ENCODE results near the gene TMIE. TPM values are rescaled to one million over a fixed set of nuclear protein-coding genes. Genes with fewer than 3 reads are reported as not detected.

The TMIE gene
- total and polyA plus RNA-seq, 2 of the 8 experiments (the other 6 are each of a cell fraction or from before 2014, with no cell fraction given), result 0.45 to 0.67 TPM

- Histone ChIP-seq H4K20me1 (replicated peaks in 1 of 2; ENCODE audit: control insufficient read depth in 1 of 2, insufficient read depth in 2 of 2, low read length in 2 of 2) (no peaks in the 10 kb centered on the region), H4K91ac (replicated peaks; ENCODE audit: insufficient read length, low read length) (no peak overlapping the region), H3K56ac (replicated peaks; ENCODE audit: insufficient read length, low read depth, low read length) (no peak overlapping the region), H3K23ac (ENCODE audit: insufficient read length) (no peak overlapping the region), H4K8ac (ENCODE audit: extremely low read depth, insufficient read depth, low read length) (no peak overlapping the region), H3K9me3 (ENCODE audit: insufficient read depth in 2 of 2, low read depth in 1 of 2, low read length in 1 of 2) (no peaks in the 10 kb centered on the region; a peak in 1 of 4 replicates), H3K27me3 (replicated peaks in 1 of 4; ENCODE audit: control insufficient read depth in 3 of 4, extremely low read depth in 1 of 4, insufficient read depth in 3 of 4, low read length in 3 of 4) (no peaks in the 10 kb centered on the region; a peak in 1 of 7 replicates), H3K79me1 (ENCODE audit: low read depth, low read length) (no peaks in the 10 kb centered on the region), H3K9ac (replicated peaks in 1 of 4; ENCODE audit: extremely low read depth in 1 of 4, low read depth in 3 of 4, low read length in 3 of 4) (no peak overlapping the region), H3K27ac (ENCODE audit: low read depth, low read length) (no peak overlapping the region), H2AK5ac (ENCODE audit: low read depth, low read length) (no peak overlapping the region), H3K4me1 (replicated peaks in 1 of 4; ENCODE audit: control insufficient read depth in 3 of 4, insufficient read depth in 4 of 4, low read length in 3 of 4) (no peaks in the 10 kb centered on the region; a peak in 1 of 7 replicates), H3K36me3 (ENCODE audit: control insufficient read depth in 2 of 4, insufficient read depth in 4 of 4, low read length in 3 of 4) (no peaks in the 10 kb centered on the region; a peak in 1 of 8 replicates), H3K79me2 (ENCODE audit: control insufficient read depth in 1 of 2, insufficient read depth in 2 of 2, low read length in 2 of 2) (no peaks in the 10 kb centered on the region), H3K4me2 (ENCODE audit: insufficient read depth in 1 of 2, low read depth in 2 of 2, low read length in 2 of 2) (no peak overlapping the region), H2AFZ (ENCODE audit: low read length) (no peak overlapping the region), H2BK120ac (replicated peaks; ENCODE audit: low read depth, low read length) (no peak overlapping the region), H2BK15ac (ENCODE audit: low read length) (no peak overlapping the region), H3K14ac (ENCODE audit: insufficient read length) (no peak overlapping the region), H2BK20ac (ENCODE audit: low read length) (no peak overlapping the region), H3K23me2 (ENCODE audit: low read depth, low read length) (no peaks in the 10 kb centered on the region), H2BK5ac (ENCODE audit: low read depth, low read length) (no peak overlapping the region), H3K4me3 (ENCODE audit: extremely low read depth in 1 of 4, insufficient read depth in 2 of 4, low read depth in 3 of 4, low read length in 4 of 4) (no peak overlapping the region), H4K5ac (ENCODE audit: insufficient read length, low read depth, low read length) (no peak overlapping the region), H3K18ac (ENCODE audit: extremely low read depth, low read length) (no peak overlapping the region), H2BK12ac (ENCODE audit: low read depth, low read length) (no peak overlapping the region), H3K4ac (replicated peaks; ENCODE audit: insufficient read length, low read depth, low read length) (no peak overlapping the region)
- TF ChIP-seq SIN3A (conservative IDR thresholded peaks at IDR 0.05 in 1 of 2, IDR thresholded peaks at IDR 0.05 in 1 of 2; ENCODE audit: low read depth in 1 of 2, low read length in 2 of 2) (no peak), JUND (IDR thresholded peaks at IDR 0.05; ENCODE audit: low read length) (no peak), SUZ12 (IDR thresholded peaks at IDR 0.05; ENCODE audit: low read length) (no peak), CEBPB (IDR thresholded peaks at IDR 0.05; ENCODE audit: low read depth, low read length) (no peak), HDAC6 (IDR thresholded peaks at IDR 0.05; ENCODE audit: low read depth, low read length) (no peak), NANOG (IDR thresholded peaks at IDR 0.05; ENCODE audit: insufficient read depth, low read depth, low read length, poor library complexity, severe bottlenecking) (no peak)
- FAIRE-seq, result no peak
- no peak for DNase-seq (ENCODE audit: low read depth in 1 of 2, low spot score in 2 of 2)
- WGBS, 2 experiments (ENCODE audit: extremely low coverage in 1 of 2, insufficient coverage in 1 of 2, insufficient read length in 1 of 2, insufficient replicate concordance in 2 of 2, low coverage in 1 of 2, low lambda C conversion rate in 2 of 2, missing lambda C conversion rate in 1 of 2), result 85% methylated on average over 4 of the region's 4 CpGs; no CpG with 5 or more reads in 1 of the 2 experiments
- ChIA-PET CTCF (ENCODE audit: partially characterized antibody) (interaction anchor here (0.6 to 6.4 kb wide), 24 partner anchors 9 to 325 kb away, joined by 3 to 59 read pairs (median 4); no protein-coding TSS in a partner anchor), POLR2A (ENCODE audit: partially characterized antibody) (interaction anchor here (0.8 to 1.4 kb wide), 4 partner anchors 26 to 146 kb away, joined by 3 read pairs; no protein-coding TSS in a partner anchor)
These were observed 18.6 kb downstream of the TMIE start for GRCh38 chr3:46719735-46720271.
